ENCODE measurements around the gene TMEM141.

The TMEM141 gene

GRCh38 chr9:136826188-136826541 lies 35.0 kb downstream of the TMEM141 start:
- no peak for DNase-seq (ENCODE audit: low spot score)
- ATAC-seq (ENCODE audit: low read depth): no peak
- Histone ChIP-seq H3K4me3 (ENCODE audit: severe bottlenecking) (no peak overlapping the region), H3K36me3 (ENCODE audit: low read depth) (peaks cover 33% of the 10 kb centered on the region), H3K9me3 (ENCODE audit: severe bottlenecking) (no peaks in the 10 kb centered on the region), H3K4me1 (ENCODE audit: insufficient read depth, poor library complexity, severe bottlenecking) (no peaks in the 10 kb centered on the region), H3K27ac (ENCODE audit: poor library complexity, severe bottlenecking) (no peak overlapping the region), H3K27me3 (ENCODE audit: insufficient read depth, poor library complexity, severe bottlenecking) (no peaks in the 10 kb centered on the region)
- no peak for TF ChIP-seq CTCF (IDR thresholded peaks at IDR 0.05; ENCODE audit: poor library complexity, severe bottlenecking)

- peaks cover 37% of the 10 kb centered on the region for H3K36me3 ChIP-seq (ENCODE audit: low read depth)
- no peaks in the 10 kb centered on the region for H3K4me1 ChIP-seq (ENCODE audit: insufficient read depth, poor library complexity, severe bottlenecking)
- ATAC-seq (ENCODE audit: low read depth): no peak
- no peak for DNase-seq (ENCODE audit: low spot score)
- H3K4me3 ChIP-seq (ENCODE audit: severe bottlenecking): no peak overlapping the region
- H3K27me3 ChIP-seq (ENCODE audit: insufficient read depth, poor library complexity, severe bottlenecking): no peaks in the 10 kb centered on the region
- H3K9me3 ChIP-seq (ENCODE audit: severe bottlenecking): no peaks in the 10 kb centered on the region
- no peak for TF ChIP-seq CTCF (IDR thresholded peaks at IDR 0.05; ENCODE audit: poor library complexity, severe bottlenecking)
- H3K27ac ChIP-seq (ENCODE audit: poor library complexity, severe bottlenecking): no peak overlapping the region
Observed at GRCh38 chr9:136826703-136827582, 35.8 kb downstream of the TMEM141 start.

GRCh38 chr9:136827794-136828473 lies 36.8 kb downstream of the TMEM141 start:
- DNase-seq (ENCODE audit: low spot score) (no peak), ATAC-seq (ENCODE audit: low read depth) (no peak; the same call in 2 of the 3 replicates)
- Histone ChIP-seq H3K4me1 (ENCODE audit: insufficient read depth, poor library complexity, severe bottlenecking) (no peaks in the 10 kb centered on the region), H3K4me3 (ENCODE audit: severe bottlenecking) (no peak overlapping the region), H3K36me3 (ENCODE audit: low read depth) (peaks cover 42% of the 10 kb centered on the region), H3K27me3 (ENCODE audit: insufficient read depth, poor library complexity, severe bottlenecking) (no peaks in the 10 kb centered on the region), H3K27ac (ENCODE audit: poor library complexity, severe bottlenecking) (no peak overlapping the region), H3K9me3 (ENCODE audit: severe bottlenecking) (no peaks in the 10 kb centered on the region)
- no peak for TF ChIP-seq CTCF (IDR thresholded peaks at IDR 0.05; ENCODE audit: poor library complexity, severe bottlenecking)

- ATAC-seq (ENCODE audit: low read depth) (no peak), DNase-seq (ENCODE audit: low spot score) (no peak)
- no peaks in the 10 kb centered on the region for H3K4me1 ChIP-seq (ENCODE audit: insufficient read depth, poor library complexity, severe bottlenecking)
- H3K4me3 ChIP-seq (ENCODE audit: severe bottlenecking): no peak overlapping the region
- H3K9me3 ChIP-seq (ENCODE audit: severe bottlenecking): no peaks in the 10 kb centered on the region
- H3K27me3 ChIP-seq (ENCODE audit: insufficient read depth, poor library complexity, severe bottlenecking): no peaks in the 10 kb centered on the region
- TF ChIP-seq CTCF (IDR thresholded peaks at IDR 0.05; ENCODE audit: poor library complexity, severe bottlenecking): no peak
- peaks cover 38% of the 10 kb centered on the region for H3K36me3 ChIP-seq (ENCODE audit: low read depth)
- no peak overlapping the region for H3K27ac ChIP-seq (ENCODE audit: poor library complexity, severe bottlenecking)
Observed at GRCh38 chr9:136828474-136829140, 37.5 kb downstream of the TMEM141 start.

Data from RWPE2 (cell line).